Limb (tissue), 2 donors: ENCODE measurements around the gene RINT1.
A peak's percentile ranks its signal among the peaks of the same experiment; 100 is the strongest.
"Not testable (repeated sequence)": the region's sequence is repeated elsewhere in the genome, so short reads cannot be mapped to it uniquely, and the experiment has no call there.

Experiments
- DNase-seq, 2 donors: peaks; one replicate each; pipeline ENCODE4 v3.0.0-alpha.2; 2016; ENCODE audit errors: extremely low spot score in 2 of 2

The RINT1 gene

GRCh38 chr7:105531792-105532671 is at the start of gene RINT1:
RINT1 (plus strand) TSS chr7:105532201; CDS start chr7:105532316, 115 bp downstream.
- DNase-seq = peak; percentile 89 to 96

GRCh38 chr7:105487579-105488571 is 44.1 kb upstream of the RINT1 start:
- peak in 1 of 2 donors; percentile 55 for DNase-seq

DNA sequence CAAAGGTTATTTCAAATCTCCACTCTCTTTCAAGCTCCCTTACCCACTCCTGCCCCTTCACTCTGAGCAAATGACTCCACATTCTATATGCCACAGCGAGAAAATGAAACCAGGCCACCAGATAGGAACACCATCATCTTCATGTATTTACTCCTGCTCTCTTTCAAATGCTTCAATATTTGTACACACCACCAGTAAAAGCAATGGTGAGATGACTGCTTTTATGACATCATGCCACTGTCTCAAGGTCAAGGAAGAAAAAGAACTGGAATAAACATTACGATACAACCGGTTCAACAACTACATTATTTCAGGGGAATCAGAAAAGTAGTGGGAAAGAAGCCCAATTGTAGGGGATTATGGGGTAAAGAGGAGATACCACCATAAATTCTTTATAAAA is 42.6 kb upstream of the RINT1 start:
- DNase-seq = no peak

DNA sequence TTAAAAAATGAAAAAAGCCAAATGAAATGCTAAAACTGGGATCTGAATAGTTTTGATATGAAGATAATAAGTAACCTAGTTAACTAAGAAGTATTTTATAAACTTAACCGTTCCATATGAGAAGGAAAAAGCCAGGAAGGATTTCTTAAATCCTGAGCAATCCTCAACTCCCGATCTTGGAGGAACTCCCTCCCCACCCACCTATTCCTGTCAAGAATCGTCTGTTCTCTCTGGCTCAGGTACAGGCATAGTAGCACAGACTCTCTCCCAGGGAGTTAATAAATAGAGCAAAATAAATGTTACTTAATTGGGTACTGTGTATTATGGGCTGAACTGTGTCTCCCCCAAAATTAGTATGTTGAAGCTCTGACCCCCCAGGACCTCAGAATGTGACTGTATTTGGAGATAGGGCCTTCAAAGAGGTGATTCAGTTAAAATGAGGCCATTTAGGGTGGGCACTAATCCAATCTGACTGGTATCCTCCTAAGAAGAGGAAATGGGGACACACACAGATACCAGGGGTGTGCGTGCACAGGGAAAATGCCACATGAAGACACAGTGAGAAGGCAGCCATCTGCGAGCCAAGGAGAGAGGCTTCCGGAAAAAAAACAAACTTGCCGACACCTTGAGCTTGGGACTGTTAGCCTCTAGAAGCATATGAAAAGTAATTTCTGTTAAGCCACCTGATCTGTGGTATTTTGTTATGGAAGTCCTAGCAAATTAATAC is 38.6 kb upstream of the RINT1 start:
- no peak for DNase-seq

GRCh38 chr7:105493923-105494315 is 38.1 kb upstream of the RINT1 start:
- peak; percentile 34 to 37 for DNase-seq

GRCh38 chr7:105496521-105496920 is 35.5 kb upstream of the RINT1 start:
- DNase-seq = no peak

DNA sequence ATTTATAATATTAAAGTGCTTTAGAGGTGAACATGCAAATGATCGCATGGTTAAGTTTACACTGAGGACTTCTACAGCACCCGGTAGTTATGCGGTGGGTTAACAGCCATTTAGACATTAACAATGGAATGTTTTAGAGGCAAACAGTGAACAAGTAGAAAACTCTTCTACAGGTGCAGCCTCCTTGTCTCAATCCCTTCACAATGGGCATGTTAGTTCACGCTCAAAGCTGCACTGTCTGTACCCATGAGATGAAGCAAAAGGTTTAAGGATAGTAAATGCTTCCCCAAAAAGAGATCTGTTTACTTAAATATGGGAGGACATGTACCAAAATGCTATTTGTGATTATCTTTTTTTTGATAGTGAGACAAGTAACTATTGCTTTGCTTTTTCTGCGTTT is 35.0 kb upstream of the RINT1 start:
- no peak for DNase-seq

GRCh38 chr7:105502173-105502572 is 29.8 kb upstream of the RINT1 start:
- DNase-seq = no peak

GRCh38 chr7:105512415-105512814 is 19.6 kb upstream of the RINT1 start:
- no peak for DNase-seq

DNA sequence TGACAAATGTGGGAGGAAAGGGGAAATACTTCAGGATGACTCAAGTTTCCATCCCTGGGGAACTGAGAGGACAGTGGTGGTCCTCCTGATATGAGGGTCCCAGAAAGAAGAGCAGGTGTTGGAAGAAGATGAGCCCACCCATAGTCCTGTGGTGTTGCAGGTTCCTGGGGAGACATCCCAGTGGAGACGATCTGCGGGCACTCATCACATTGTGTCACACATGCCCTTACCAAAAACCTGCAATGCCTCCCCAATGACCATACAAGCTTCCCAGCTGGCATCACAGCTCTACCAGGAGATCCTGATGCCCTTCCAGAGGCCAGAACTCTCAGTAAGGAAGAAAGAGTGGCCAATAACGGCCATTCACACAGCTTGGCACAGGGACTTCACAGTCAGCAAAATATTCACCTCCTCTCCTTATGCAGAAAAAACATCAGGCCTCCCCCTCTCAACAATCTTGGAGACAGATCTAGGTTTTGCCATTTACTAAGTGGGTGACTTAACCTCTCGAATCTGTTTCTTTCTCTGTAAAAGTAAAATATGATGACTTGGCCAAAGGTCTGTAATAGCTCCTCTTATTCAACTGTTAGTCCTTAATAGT is 19.0 kb upstream of the RINT1 start:
- no peak for DNase-seq

DNA sequence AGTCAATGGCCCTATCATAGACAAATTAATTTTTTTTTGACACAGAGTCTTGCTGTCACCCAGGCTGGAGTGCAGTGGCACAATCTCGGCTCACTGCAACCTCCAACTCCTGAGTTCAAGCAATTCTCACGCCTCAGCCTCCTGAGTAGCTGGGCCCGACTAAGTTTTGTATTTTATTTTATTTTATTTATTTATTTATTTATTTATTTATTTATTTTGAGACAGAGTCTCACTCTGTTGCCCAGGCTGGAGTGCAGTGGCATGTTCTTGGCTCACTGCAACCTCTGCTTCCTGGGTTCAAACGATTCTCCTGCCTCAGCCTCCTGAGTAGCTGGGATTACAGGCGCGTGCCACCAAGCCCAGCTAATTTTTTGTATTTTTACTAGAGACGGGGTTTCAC is 16.4 kb upstream of the RINT1 start:
- not testable (repeated sequence) for DNase-seq

- DNase-seq = no peak
Observed at GRCh38 chr7:105519353-105519752, 12.6 kb upstream of the RINT1 start.

DNA sequence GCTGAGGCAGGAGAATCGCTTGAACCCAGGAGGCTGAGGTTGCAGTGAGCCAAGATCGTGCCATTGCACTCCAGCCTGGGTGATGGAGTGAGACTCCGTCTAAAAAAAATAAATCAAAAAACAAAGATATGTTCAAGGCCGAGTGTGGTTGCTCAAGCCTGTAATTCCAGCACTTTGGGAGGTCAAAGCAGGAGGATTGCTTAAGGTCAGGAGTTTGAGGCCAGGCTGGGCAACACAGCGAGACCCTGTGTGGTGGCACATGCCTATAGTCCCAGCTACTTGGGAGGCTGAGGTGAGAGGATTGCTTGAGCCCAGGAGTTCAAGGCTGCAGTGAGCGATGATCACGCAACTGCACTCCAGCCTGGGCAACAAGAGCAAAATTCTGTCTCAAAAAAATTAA is 11.4 kb upstream of the RINT1 start:
- DNase-seq = not testable (repeated sequence)

DNA sequence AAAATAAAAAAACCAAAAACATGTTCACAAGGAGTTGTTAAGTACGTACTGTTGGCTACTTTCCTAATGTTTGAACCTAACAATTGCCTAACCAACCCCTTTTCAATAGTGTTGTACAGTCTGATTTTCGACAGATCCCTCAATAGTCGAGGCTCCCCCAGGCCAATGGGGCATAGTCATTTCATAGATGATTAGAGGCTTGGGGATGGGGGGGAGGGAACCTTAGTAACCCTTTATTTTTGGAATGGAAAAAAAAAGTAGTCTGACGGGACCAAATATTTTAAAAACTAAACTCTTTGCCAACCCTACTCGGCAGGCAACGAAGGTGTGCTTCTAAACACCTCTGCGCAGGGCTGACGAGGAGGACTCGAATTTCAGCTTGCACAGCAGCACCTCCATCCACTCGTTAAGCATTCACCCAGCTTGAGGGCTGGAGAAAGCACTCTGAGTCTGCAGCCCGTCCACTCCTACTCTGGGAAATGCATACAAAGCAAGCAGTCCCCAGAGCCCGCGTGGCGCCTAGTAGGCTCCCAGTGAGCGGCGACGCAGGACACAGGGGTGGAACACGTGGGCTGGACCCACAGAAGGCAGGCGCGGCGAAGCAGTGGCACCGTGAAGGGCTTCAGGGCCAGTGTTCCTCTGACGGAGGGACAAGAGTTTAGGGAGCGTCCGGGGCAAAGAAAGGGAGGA is 10.8 kb upstream of the RINT1 start:
- peak in 1 of 2 donors; percentile 8 for DNase-seq

DNA sequence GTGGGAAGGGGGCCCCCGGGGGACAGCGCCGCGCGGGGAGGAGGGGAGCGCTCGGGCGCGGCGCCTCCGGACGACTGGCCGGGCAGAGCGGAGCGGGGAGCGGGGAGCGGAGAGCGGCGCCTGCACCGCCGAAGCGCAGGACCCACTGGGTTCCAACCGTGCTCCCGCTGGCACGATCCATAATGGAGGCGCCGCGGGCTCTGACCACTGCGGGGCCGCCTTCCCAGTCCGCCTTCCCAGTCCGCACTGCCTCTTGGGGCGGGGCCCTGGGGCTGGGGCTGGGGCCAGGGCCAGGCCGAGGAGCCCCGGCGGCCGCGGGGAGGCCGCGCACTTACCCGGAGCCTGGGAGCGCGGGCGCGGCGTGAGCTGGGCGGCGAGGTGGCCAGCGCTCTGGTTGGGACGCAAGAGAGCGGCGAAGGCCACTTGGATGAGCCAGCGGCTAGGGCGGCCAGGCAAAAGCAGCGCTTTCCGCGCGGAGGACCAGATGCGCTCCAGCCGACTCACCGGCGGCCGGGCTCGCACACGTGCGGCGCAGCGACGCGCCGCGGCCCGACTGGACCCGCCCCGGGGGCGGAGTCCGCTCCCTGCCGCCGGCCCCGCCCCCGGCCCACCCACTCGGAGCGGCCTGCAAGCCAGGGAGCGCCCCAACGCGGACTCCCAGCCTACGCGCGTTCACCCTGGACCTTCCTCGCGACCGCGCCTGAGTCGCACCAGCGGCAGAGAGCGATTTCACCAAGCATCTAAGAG is 10.1 kb upstream of the RINT1 start, which contains the start of gene PUS7:
Gene PUS7 (minus strand): TSS at position 555 of the 747 bp plus-strand sequence. CDS start 13,759 bp downstream, outside the sequence.
- peak; percentile 87 to 92 for DNase-seq

GRCh38 chr7:105524423-105524822 is 7.6 kb upstream of the RINT1 start:
- not testable (repeated sequence) for DNase-seq

- no peak for DNase-seq
Observed at GRCh38 chr7:105524840-105525239, 7.2 kb upstream of the RINT1 start.

GRCh38 chr7:105527737-105528136 is 4.3 kb upstream of the RINT1 start:
- not testable (repeated sequence) for DNase-seq

DNA sequence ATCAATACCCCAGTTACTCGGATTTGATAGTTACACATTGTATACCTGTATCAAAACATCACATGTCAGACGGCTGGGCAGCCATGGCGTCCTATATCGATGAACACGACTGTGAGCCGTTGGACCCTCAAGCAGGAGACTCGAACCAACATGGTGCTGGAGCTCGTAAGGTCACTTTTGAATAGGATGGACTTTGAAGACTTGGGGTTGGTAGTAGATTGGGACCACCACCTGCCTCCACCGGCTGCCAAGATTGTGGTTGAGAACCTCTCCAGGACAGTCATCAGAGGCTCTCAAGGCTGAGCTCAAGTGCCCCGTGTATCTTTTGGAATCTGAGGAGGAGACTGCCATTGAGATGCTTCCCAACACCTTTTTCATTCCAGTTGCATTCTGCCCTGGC is 1.9 kb upstream of the RINT1 start:
- no peak for DNase-seq
